GM12891 (cell line): Measurements from ENCODE around the gene C15orf62.

Source experiments
- PAX5 ChIP-seq: IDR thresholded peaks from 2 replicates; pipeline ENCODE4 v1.6.1; 2011; ENCODE audit warnings: low read length, moderate library complexity, mild to moderate bottlenecking; ENCODE audit not compliant: insufficient read depth, severe bottlenecking
- POLR2A ChIP-seq: IDR thresholded peaks from 2 replicates; pipeline ENCODE4 v1.6.1; 2011; ENCODE audit warnings: low read depth, low read length, control low read depth
- POLR2AphosphoS5 ChIP-seq: IDR thresholded peaks from 2 replicates; pipeline ENCODE4 v1.6.1; 2011; ENCODE audit warnings: low read depth, low read length, control low read depth
- POU2F2 ChIP-seq: IDR thresholded peaks from 2 replicates; pipeline ENCODE4 v1.6.1; 2011; ENCODE audit warnings: low read depth, mild to moderate bottlenecking, control low read depth, low read length, moderate library complexity
- SPI1 ChIP-seq: IDR thresholded peaks from 2 replicates; pipeline ENCODE4 v1.6.1; 2011; ENCODE audit warnings: low read depth, low read length, control low read depth
- TAF1 ChIP-seq: IDR thresholded peaks from 2 replicates; pipeline ENCODE4 v1.6.1; 2011; ENCODE audit warnings: low read depth, low read length, control low read depth

DNA sequence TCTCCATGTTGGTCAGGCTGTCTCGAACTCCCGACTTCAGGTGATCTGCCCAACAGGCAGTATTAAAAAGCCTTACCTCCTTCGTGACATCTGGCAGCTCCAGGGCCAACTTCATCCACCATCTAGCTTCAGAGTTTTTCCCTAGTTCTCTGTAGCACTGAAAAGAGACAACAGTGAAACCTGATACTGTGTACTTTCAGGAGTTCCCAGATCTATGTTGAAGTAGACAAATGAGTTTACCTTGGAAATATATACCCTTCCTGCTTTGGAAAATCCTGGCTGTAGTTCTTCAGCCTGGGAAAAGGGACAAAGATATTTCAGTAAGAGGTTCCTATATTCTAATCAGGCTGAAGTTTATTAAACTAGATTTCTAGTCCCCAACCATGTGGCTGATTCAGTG is 32.7 kb upstream of the C15orf62 start:
- TF ChIP-seq POLR2A (no peak), POLR2AphosphoS5 (no peak), SPI1 (no peak), TAF1 (no peak), POU2F2 (no peak), PAX5 (no peak)
